Measurements from ENCODE around the gene RGS19. TPM values are rescaled to one million over a fixed set of nuclear protein-coding genes. Genes with fewer than 3 reads are reported as not detected.

RGS19 gene
- total and polyA plus RNA-seq, 8 donors = 6.3 to 63.9 (median 8.8) TPM

DNA sequence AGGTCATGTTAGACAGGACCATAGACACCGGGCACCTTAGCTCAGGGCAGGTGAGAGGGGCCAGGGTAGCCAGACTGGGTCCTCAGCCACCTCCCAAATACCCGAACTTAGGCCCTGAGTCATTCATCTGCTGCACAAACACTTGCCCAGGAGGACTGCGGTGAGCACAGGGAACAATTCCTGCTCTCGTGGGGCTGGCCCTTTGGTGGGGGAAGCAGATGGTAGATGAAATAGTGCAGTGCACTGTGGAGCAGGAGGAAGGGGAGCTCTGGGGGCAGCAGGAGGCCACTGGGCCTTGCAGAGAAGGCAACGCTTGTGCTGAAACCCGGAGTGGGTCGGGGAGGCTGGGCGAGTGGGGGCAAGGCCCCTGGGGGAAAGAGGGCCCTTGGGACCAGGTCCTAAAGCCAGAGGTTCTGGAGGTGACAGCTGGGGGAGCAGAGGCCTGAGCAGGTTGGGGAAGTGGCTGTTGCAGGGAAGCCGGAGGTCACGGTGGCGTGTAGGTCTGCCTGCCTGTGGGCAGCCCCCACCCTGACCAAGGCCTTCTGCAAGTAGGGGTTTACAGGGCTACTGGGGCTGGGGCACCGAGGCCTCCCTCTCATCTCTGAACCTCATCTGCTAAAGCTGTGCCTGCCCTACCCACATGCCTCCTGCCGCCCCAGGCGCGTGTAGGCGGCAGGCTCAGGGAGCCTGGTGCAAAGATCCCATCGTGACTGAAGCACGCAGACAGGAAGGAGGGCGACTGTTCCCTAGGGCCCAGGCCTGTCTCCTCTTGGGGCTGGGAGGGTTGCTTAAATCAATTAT is 32.7 kb upstream of the RGS19 start:
- H3K27me3 ChIP-seq = peaks cover 0 to 14% of the 10 kb centered on the region in 2 donors

DNA sequence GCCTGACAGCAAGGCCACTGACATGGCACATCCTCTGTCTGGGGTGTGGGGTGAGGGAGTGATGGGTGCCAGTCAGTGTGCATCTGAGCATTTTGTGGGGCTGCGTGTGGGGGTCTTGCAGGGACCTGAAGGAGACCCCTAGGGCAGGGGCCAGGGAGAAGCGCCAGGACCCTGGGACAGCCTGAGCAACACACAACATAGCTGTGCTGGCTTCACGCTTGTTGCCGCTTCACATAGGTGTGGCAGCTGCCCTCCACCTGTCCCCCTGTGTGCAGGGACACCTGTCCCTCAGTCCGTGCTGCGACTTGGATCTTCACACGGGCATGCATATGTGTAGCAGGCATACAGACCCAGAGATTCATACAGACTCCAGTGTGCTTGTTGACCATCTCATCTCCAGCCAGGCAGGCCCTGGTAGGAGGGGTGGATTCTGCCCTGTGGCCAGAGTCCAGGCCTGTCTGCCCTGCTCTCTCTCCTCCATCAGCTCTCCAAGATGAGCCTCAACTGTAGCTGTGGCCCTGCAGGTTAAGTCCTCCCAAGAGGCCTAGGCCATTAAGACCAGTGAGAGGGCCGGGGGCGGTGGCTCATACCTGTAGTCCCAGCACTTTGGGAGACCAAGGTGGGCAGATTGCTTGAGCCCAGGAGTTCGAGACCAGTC is 31.2 kb upstream of the RGS19 start:
- TF ChIP-seq, protein P1, sequence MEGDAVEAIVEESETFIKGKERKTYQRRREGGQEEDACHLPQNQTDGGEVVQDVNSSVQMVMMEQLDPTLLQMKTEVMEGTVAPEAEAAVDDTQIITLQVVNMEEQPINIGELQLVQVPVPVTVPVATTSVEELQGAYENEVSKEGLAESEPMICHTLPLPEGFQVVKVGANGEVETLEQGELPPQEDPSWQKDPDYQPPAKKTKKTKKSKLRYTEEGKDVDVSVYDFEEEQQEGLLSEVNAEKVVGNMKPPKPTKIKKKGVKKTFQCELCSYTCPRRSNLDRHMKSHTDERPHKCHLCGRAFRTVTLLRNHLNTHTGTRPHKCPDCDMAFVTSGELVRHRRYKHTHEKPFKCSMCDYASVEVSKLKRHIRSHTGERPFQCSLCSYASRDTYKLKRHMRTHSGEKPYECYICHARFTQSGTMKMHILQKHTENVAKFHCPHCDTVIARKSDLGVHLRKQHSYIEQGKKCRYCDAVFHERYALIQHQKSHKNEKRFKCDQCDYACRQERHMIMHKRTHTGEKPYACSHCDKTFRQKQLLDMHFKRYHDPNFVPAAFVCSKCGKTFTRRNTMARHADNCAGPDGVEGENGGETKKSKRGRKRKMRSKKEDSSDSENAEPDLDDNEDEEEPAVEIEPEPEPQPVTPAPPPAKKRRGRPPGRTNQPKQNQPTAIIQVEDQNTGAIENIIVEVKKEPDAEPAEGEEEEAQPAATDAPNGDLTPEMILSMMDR (IDR thresholded peaks at IDR 0.05) = no peak
- DNase-seq (peak in 2 of 4 donors; percentile 24 to 49), ATAC-seq (no peak)
- Histone ChIP-seq H3K4me1 (no peaks in the 10 kb centered on the region), H3K36me3 (no peaks in the 10 kb centered on the region), H3K27me3 (peaks cover 0 to 25% of the 10 kb centered on the region in 2 donors), H3K27ac (no peak overlapping the region), H3K4me3 (no peak overlapping the region), H3K9me3 (no peaks in the 10 kb centered on the region)
- intact Hi-C loops (cut with DNase I) = no loop called here

More for the DNA sequence above, 32.7 kb upstream of the RGS19 start:
- ATAC-seq (no peak), DNase-seq (peak in 2 of 4 donors; percentile 19 to 39)
- H3K36me3 ChIP-seq = no peaks in the 10 kb centered on the region
- no peaks in the 10 kb centered on the region for H3K4me1 ChIP-seq
- TF ChIP-seq, protein P1 (IDR thresholded peaks at IDR 0.05) = no peak
- intact Hi-C loops (cut with DNase I) = no loop called here
- H3K4me3 ChIP-seq = no peak overlapping the region
- no peak overlapping the region for H3K27ac ChIP-seq
- H3K9me3 ChIP-seq = no peaks in the 10 kb centered on the region

DNA sequence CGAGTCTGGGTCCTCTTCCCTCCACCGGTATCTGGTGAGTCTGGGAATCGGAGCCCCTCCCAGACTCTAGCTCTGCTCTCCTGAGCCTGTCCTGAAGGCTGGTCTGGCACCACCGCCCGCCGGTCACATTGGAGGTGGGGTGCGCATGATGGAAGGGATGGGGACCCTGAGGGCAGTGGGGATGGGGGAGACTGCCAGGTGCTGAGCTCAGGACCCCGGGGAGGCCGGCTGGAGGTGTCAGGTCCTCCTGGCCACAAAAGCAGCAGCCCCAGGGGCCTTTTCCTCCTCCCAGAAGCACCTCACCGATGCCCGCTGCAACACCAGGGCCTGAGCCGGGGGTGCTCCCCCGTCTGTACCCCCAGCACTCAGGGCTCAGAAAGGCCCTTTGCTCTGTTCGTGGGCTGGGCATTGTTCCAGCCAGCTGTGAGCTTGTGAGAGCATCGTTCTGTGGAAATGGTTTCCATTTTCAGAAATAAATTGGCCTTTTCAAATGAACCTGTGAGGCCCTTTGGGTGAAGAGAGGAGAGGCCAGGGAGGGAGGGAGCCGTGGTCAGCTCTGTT is 30.6 kb upstream of the RGS19 start:
- ATAC-seq (no peak), DNase-seq (peak in 2 of 4 donors; percentile 13 to 72)
- Histone ChIP-seq H3K4me3 (no peak overlapping the region), H3K27ac (no peak overlapping the region), H3K9me3 (no peaks in the 10 kb centered on the region), H3K36me3 (no peaks in the 10 kb centered on the region), H3K4me1 (no peaks in the 10 kb centered on the region), H3K27me3 (peaks cover 0 to 27% of the 10 kb centered on the region in 2 donors)
- intact Hi-C loops (cut with DNase I) = no loop called here
- TF ChIP-seq, protein P1 (IDR thresholded peaks at IDR 0.05) = no peak

DNA sequence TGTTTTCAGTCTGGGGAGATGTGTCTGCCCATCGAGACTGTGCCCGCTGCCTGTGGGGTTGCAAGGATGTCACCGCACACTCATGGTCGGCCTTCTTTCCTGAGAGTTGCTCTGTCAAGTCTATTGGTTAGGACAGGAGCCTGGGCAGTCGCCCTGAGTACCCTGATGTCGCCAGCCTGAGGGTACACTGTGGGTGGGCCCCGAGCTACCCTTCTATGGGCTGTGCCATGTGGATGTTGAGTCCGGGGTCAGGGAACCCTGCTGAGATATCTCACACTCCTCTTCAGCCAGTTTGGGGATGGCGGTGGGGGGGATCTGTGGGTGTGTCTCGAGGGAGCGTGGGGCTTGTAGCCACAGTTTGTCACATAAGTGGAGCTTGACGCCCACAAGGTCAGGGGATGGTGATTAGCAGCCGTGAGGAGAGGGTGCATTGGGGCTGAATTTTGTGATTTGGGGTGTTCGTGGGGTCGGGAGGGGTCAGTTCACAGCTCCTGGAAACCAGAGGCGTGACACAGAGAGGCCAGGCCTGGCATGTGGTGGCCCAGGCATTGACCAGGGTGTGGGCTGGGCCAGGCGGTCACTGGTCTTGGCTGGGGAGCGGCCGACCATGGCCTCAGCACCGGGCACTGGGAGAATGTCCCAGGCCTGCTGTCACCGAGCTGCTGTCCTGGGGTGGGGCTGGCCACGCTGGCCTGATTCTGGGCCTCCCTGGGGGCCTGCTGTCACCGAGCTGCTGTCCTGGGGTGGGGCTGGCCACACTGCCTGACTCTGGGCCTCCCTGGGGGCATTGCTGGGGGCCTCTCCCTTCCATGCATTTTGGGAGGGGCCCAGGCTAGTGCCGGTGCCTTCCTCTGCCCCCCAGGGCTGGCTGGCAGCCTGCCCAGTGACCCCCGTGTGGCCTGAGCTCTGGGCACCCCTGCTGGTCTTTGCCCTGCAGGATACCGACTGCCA is 29.7 kb upstream of the RGS19 start:
- intact Hi-C loops (cut with DNase I) = no loop called here
- H3K27me3 ChIP-seq = peaks cover 0 to 32% of the 10 kb centered on the region in 2 donors
- TF ChIP-seq, protein P1 (IDR thresholded peaks at IDR 0.05) = no peak
- H3K9me3 ChIP-seq = no peaks in the 10 kb centered on the region
- no peaks in the 10 kb centered on the region for H3K36me3 ChIP-seq
- H3K27ac ChIP-seq = no peak overlapping the region
- H3K4me1 ChIP-seq = no peaks in the 10 kb centered on the region
- no peak for ATAC-seq
- DNase-seq = peak in 2 of 4 donors; percentile 18 to 60
- no peak overlapping the region for H3K4me3 ChIP-seq

Data from left lung (tissue), 10 donors.